ENCODE results near the gene ACE.

ACE gene

GRCh38 chr17:63525190-63525946, 48.5 kb downstream of the ACE start:
- Histone ChIP-seq H3K27ac (no peak overlapping the region), H3K9me3 (no peaks in the 10 kb centered on the region), H3K27me3 (peaks cover 68% of the 10 kb centered on the region), H3K4me3 (ENCODE audit: low read depth in 1 of 2, low read length in 1 of 2) (no peak overlapping the region), H3K4me1 (ENCODE audit: control insufficient read depth in 1 of 2, insufficient read depth in 1 of 2, low read depth in 1 of 2, low read length in 1 of 2) (no peaks in the 10 kb centered on the region), H3K36me3 (no peaks in the 10 kb centered on the region)
- TF ChIP-seq CTCF (IDR thresholded peaks at IDR 0.05), result no peak

GRCh38 chr17:63526861-63527260, 50.0 kb downstream of the ACE start:
- Histone ChIP-seq H3K9me3 (no peaks in the 10 kb centered on the region), H3K36me3 (no peaks in the 10 kb centered on the region), H3K4me3 (ENCODE audit: low read depth in 1 of 2, low read length in 1 of 2) (no peak overlapping the region), H3K27ac (no peak overlapping the region), H3K27me3 (peaks cover 53% of the 10 kb centered on the region), H3K4me1 (ENCODE audit: control insufficient read depth in 1 of 2, insufficient read depth in 1 of 2, low read depth in 1 of 2, low read length in 1 of 2) (no peaks in the 10 kb centered on the region)
- TF ChIP-seq CTCF (IDR thresholded peaks at IDR 0.05), result no peak

GRCh38 chr17:63528183-63528582, 51.3 kb downstream of the ACE start:
- H3K27ac ChIP-seq, result no peak overlapping the region
- no peaks in the 10 kb centered on the region for H3K4me1 ChIP-seq (ENCODE audit: control insufficient read depth in 1 of 2, insufficient read depth in 1 of 2, low read depth in 1 of 2, low read length in 1 of 2)
- H3K36me3 ChIP-seq, result no peaks in the 10 kb centered on the region
- no peak for TF ChIP-seq CTCF (IDR thresholded peaks at IDR 0.05)
- H3K4me3 ChIP-seq (ENCODE audit: low read depth in 1 of 2, low read length in 1 of 2), result no peak overlapping the region
- H3K27me3 ChIP-seq, result peaks cover 40% of the 10 kb centered on the region
- H3K9me3 ChIP-seq, result no peaks in the 10 kb centered on the region

GRCh38 chr17:63529711-63530556, 53.1 kb downstream of the ACE start:
- Histone ChIP-seq H3K4me3 (ENCODE audit: low read depth in 1 of 2, low read length in 1 of 2) (no peak overlapping the region), H3K27me3 (peaks cover 23% of the 10 kb centered on the region), H3K4me1 (ENCODE audit: control insufficient read depth in 1 of 2, insufficient read depth in 1 of 2, low read depth in 1 of 2, low read length in 1 of 2) (no peaks in the 10 kb centered on the region), H3K27ac (no peak overlapping the region), H3K9me3 (no peaks in the 10 kb centered on the region), H3K36me3 (no peaks in the 10 kb centered on the region)
- no peak for TF ChIP-seq CTCF (IDR thresholded peaks at IDR 0.05)

GRCh38 chr17:63530557-63531021, 53.7 kb downstream of the ACE start:
- Histone ChIP-seq H3K27ac (no peak overlapping the region), H3K4me1 (ENCODE audit: control insufficient read depth in 1 of 2, insufficient read depth in 1 of 2, low read depth in 1 of 2, low read length in 1 of 2) (no peaks in the 10 kb centered on the region), H3K4me3 (ENCODE audit: low read depth in 1 of 2, low read length in 1 of 2) (no peak overlapping the region), H3K9me3 (no peaks in the 10 kb centered on the region), H3K36me3 (no peaks in the 10 kb centered on the region), H3K27me3 (peaks cover 16% of the 10 kb centered on the region)
- TF ChIP-seq CTCF (IDR thresholded peaks at IDR 0.05), result no peak
